SIG-M5 treated with dmso at 0.1 percent for 504 hours (cell line): ENCODE measurements around the gene MTHFD1L.

Source experiments
- DNase-seq: peaks from one replicate; lab custom pipeline; 2025; ENCODE audit not compliant: unreplicated experiment; lab: John Stamatoyannopoulos, UW

The MTHFD1L gene

DNA sequence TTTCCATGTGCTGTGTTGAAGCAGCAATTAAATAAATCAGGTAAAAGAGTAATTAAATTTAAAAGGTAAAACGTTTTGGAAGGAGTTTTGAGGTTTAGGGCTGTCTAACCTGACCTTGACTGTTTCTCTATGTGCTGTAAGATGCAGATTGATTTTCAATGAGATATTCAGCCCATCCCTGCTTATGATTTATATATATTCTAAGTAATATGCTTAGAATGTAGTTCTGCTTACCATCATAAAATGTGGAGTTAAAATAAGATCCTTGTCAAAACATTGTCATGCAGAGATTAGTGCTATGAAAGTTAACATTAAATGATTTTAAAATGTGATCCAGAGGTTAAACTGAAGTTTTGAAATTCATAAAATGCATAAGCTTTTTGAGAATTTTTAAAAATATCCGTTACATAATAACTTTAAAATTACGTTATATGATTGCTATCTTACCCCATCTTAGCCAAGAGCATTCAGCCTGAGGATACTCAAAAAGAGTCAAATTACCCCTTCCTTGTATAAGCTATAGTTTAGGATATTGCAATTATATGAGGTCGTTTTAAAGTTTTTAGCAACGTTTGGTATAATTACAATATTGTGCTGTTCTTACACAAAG, 122.5 kb downstream of the MTHFD1L start:
- no peak for DNase-seq

DNA sequence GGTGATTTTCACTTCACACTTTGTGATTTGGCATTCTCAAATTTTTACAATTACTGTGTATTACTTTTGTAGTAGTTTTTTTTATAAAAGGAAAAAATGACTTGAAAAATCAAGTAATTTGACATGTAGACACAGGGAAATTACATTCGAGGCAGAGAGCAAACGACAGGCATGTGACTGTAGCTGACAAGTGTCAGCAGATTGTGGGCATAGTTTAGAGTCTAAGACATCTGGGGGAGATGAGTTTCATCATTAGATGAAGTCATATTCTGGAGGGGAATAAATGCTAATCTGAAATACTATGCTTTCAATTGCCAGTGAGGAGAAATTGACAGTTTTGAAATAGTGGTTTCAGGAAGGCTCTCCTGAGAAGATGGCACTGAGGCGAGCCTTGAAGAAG, 126.0 kb downstream of the MTHFD1L start:
- DNase-seq, result no peak

DNA sequence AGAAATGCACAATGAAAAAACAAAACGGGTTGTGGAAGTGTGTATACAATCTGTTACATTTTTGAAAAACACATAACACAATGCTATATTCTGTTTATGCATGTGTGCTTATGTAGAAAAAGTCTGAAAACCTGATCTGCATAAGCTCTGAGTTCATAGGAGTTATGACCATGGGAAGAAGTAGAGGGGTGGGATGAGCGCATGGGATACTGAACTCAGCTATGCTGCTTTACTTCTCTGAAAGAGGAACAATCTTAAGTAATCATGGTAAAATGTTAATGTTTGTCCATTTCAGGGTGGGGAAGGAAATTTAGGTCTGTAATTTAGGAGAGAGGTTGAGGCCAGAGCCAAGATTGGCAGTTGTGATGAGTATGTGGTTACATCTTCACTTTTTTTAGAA, 126.8 kb downstream of the MTHFD1L start:
- no peak for DNase-seq

DNA sequence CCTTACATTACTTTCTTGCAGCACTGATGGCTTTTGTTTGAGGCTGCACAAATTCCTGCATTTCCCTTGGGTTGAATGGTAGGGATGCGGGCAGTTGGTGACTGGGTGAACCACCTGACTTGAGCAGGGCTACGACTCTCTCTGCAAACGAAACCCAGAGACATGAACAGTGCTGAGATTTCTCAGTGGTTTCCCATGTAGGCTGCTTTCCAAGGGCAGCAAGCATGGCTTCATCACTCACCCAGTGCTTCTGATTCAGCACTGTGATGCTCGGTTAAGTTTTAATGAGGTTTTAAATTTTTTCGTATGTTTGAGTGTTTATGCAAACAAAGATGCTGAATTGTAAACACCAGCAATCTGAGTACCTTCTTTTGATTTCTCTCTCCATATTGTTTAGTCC, 127.2 kb downstream of the MTHFD1L start:
- DNase-seq, result no peak

DNA sequence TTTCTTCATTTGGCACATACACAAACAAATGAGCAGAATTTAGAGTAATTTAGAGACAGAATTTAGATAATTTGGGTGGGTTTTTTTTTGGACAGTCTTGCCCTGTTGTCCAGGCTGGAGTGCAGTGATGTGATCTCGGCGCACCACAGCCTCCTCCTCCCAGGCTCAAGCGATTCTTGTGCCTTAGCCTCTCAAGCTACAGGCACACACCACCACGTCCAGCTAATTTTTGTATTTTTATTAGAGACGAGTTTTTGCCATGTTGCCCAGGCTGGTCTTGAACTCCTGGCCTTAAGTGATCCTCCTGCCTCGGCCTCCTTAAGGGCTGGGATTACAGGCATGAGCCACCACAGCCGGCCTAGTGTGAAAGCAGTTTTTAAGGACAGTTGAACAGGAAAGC, 127.8 kb downstream of the MTHFD1L start:
- no peak for DNase-seq

DNA sequence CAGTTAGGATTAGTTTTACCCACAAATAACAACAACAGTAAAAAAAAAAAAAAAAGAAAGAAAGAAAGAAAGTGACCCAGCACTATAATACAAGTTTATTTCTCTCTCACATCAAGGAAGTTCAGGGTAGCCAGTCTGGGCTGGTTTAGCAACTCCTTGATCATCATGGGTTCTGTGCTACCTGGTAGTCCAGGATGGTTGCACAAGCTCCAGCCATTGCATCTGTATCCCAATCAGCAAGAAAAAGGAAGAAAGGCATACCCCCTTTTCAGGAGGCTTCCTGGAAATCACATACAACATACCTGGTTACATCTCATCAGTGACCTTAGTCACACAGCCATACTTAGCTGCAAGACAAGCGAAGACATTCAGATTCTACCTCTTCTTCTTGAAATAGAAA, 128.5 kb downstream of the MTHFD1L start:
- DNase-seq, result no peak

DNA sequence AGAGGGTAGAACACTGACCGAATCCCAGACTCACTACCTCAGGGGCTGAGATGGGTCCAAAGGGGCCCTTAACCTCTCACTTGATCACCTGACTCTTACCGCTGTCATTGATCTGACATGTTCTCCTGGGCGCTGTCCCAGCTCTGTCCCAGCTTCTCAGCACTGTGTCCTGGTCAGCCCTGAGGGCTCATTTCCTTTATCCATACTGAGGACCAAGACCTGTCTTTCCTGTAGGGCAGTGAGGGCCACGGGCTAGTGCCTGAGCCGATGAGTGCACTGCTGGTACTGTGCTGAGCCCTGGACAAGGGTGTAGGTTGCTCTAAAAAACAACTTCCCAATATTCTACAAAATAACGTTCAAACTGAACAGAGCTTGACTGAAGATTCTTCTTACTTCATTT, 131.5 kb downstream of the MTHFD1L start:
- DNase-seq, result no peak

DNA sequence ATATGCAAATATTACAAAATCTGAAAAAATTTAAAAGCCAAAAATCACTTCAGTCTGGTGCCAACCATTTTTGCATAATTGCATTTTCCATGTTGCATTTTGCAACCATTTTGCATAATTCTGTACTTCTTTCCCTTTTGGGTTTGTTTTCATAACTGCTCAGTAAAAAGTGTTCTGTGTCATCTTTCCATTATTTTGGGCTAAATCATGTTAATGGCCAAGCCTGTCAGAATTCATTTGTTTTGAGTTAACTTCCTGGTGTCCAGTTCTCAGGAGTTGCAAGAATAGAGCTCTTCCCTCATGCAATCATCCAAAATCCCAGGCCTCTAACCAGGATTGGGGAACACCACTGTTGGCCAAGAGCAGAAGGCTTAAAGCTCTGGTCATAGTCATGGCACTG, 133.6 kb downstream of the MTHFD1L start:
- DNase-seq, result no peak

DNA sequence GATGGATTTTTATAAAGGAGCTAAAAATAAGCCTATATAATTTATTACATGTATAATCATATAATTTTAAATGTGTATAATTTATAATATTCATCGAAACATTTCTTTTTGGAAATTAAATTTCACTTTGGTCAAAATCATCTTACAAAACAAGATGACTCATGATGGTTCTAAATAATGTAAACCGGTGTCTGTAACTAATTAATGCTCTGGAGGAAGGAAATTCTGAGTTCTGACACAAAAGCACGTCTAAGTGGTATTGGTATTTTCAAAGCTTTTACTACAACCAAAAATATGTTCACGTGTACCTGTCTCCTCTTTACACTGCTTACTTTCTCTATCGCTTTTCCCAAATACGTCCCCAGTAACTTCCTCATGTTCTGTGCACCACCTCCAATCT, 134.1 kb downstream of the MTHFD1L start:
- no peak for DNase-seq

DNA sequence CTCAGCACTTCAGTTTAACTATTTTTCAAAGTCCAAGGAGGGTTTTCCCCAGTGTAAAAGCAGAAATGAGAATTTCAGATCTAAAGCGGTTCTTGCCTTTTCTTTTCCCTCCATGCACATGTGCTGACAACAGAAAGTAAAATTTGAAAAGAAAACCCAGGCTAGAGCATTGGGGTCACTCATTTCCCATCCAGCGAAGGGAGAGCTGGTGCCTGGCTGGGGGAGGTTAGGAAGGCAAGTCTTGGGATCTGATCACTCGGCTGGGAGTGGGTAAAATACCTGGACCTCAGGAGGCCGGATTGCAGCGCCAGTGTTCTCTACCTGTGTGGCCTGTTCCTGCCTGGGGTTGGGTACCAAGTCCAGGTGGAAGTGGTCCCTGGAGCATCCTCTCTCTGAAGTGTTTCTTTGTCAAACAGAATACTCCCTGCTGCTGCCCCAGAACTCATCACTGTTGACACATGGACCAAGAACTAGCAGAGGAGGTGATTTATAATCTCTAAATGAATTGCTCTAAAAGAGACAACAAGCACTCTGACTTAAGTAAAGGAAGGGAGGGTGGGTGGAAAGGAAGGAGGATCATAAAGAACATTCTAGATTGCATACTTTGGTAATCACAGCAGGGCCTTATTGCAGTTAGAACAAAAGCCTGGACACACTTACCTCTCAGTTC, 136.0 kb downstream of the MTHFD1L start:
- no peak for DNase-seq

DNA sequence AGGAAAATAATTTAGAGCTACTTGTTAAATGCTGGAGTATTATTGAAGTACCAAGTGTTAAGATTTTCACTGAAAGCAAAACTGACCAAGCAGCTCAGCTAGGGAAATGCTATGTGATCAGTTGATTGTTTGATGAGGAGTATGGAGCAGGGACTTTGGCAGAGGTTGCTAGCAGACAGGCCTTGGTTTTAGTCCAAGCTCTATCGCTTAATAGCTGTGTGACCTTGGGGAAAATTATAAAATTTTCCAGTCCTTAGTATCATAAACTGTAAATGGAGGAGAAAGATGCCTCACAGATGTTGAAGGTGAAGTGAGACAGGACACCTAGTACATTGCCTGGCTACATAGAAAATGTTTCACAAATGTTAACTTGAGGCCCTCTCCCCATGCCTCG, 136.6 kb downstream of the MTHFD1L start:
- DNase-seq, result no peak

DNA sequence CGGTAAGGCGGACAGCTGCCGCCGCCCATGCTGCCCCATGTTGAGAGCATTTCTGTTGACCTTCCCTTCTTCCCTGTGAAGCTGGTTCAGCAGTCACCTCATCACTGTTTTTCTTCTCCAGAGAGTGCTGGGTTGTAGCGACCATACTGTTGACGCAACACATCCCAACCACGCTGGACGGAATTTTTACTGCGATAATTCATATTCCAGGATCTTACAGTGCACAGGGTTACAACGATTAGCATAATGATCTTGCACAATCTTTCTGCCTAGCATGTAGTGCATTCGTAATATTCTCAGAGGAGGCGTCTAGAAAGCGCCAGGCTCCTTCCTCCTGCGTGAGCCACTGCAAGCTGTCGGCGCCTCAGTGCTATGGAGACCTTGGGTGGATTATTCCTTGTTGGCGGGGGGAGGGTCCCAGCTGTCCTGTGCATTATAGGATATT, 137.0 kb downstream of the MTHFD1L start:
- DNase-seq, result no peak

DNA sequence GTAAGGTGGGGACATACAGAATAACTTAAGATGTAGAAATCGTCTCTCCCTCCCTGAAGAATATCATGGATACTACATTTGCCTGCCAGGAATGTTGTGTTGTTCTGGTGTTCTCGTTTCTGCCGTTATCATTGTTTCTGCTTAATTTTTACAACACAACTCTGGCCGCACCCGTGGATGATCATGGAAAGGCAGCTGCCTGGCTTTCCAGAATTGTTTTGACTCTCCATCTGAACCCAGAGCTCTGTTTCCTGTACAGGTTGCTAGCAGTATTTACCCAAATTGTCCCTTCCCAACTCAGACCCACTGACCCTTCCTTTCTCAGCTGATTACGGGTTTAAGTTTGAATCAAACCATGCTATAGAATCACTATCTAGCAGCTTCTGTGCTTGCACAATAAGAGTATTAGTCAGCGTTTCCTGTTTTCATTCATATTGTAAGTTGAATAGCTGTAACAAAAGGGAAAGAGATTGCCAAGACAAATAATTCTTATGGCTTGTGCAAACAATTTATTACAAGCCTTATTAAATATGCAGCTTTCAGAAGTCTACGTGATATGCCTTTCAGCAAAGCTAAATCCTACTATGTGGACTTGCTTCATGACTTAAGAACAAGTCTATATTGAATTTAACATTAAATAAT, 139.0 kb downstream of the MTHFD1L start:
- peak; percentile 75 for DNase-seq

DNA sequence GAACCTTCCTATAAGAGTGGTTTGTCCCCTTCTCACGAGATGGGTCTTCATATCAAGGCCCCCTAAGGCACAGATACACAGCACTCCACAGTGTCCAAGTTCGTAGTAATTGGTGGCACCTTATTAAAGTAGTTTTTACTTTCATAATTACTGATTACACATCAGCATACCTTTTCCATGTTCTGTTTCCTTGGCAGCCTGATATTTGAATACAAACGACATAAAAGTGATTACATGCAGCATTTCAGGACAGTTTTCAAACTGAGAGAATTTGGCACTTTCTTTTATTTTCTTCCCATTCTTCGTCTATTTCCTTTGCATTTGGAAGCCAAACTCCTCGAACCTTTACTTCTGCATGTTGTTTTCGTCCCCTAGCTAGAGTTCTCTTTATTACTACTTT, 139.7 kb downstream of the MTHFD1L start:
- no peak for DNase-seq

DNA sequence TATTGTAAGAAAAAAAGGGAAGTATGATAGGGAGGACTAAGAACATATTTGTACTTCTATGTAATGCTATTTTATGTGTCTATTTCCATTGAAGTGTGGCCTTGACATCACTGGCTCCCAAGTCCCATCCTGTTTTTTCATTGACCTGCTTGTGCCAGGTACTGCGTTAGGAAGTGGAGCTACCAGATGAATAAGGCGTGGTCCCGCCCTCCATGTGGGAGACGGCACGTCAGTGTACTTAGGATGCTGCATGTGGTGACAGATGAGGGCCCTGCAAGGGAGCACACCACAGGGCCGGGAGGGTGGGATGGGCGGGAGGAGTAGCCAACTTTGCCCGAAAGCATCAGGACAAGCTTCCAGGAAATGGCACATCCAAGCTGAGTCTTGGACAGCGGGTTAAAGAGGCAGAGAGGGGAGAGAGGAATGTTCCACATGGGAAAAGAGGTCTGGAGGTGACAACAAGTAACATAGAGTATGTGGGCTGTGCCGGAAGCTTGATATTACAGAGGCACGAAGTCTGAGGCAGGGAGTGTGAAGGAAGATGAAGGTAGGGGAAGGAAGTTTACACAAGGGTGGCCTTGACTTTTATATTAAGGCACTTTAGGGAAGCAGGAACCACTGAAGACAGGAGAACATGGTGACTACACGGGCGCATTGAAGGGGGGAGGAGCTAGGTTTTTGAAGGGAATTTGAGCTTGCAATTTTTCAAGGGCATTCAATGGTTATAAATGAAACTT, 140.6 kb downstream of the MTHFD1L start:
- DNase-seq, result no peak

DNA sequence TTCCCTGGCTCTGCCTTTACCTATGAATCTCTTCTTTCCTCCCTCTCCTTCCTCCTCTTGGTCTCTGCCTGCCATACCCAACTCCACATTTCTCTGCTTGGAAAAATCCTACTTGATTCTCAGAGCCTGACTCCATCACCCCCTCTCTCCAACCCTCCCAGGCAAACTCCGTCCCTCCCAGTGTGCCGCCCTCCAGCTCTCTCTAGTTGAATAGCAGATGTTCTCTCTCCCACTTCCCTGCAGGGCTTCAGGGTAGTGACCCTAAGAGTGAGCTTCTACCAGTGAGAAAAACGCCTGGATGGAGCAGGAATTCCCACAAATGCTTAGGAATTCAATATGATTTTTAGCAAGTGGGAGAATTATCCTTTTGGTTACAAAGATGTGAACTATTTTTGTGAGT, 141.6 kb downstream of the MTHFD1L start:
- DNase-seq, result no peak

DNA sequence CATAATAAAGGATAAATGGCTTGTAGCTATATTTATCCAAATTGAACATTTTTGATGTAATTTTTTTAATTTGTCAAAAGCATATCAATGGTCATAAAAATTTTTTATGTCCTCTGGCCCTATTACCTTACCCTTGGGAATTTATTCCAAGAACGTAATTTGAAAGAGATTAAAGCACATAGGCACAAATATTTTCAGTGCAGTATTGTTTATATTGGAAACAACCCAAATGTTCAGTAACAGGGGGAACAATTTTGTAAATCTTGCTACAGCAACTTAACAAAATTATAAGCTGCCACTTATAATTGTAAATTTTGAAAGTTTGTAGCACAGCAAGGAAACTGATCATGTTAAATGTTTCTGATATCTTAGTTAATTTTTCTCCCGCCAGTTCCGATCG, 142.4 kb downstream of the MTHFD1L start:
- no peak for DNase-seq

DNA sequence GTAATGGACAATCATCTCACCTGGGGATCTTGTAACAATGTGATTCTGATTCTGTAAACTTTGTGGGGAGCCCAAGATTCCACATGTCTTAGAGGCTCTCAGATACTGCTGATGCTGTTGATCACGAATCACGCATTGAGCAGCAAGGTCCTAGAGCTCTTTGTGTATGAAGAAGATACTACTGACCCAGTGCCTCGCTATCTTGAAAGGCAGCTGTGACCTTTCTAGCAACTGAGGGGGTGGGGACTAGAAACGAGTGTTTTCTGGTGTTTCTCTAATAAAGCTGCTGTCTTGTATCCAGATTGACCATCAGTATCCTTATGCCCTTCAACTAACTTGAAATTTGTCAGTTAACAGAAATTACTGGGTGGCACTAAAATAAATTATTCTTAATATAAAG, 142.9 kb downstream of the MTHFD1L start:
- no peak for DNase-seq

DNA sequence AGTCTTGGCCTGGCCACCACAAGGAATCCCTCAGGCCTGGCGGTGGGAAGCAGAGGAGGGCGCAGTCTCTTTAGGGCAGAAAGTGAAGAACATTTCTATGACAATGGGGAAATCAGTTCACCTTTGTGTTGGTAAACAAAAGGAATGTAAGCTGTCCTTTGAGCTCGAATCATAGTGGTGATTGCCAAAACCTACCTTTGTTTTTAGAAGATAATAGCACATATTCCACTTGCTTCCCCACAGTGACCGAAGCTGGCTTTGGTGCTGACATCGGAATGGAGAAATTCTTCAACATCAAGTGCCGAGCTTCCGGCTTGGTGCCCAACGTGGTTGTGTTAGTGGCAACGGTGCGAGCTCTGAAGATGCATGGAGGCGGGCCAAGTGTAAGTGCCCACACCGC, 144.1 kb downstream of the MTHFD1L start:
- no peak for DNase-seq

DNA sequence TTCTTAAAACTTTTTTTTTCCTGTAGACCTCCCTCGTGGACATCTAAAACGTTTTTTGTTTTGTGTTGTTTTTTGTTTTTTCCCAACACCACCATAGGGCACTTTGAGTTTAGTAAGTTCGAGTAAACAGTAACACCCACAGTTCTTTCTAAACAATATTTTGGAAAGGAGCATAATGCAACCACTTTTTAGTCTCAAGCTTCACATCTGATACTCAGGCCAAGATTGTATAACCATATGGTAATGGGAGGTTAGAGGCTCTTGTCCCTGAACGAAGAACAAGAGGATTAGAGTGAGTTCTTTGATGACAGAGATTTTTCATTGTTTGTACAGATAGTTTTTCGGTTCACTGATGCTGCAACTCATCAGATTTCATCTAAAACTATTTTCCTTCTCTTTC, 144.6 kb downstream of the MTHFD1L start:
- no peak for DNase-seq

DNA sequence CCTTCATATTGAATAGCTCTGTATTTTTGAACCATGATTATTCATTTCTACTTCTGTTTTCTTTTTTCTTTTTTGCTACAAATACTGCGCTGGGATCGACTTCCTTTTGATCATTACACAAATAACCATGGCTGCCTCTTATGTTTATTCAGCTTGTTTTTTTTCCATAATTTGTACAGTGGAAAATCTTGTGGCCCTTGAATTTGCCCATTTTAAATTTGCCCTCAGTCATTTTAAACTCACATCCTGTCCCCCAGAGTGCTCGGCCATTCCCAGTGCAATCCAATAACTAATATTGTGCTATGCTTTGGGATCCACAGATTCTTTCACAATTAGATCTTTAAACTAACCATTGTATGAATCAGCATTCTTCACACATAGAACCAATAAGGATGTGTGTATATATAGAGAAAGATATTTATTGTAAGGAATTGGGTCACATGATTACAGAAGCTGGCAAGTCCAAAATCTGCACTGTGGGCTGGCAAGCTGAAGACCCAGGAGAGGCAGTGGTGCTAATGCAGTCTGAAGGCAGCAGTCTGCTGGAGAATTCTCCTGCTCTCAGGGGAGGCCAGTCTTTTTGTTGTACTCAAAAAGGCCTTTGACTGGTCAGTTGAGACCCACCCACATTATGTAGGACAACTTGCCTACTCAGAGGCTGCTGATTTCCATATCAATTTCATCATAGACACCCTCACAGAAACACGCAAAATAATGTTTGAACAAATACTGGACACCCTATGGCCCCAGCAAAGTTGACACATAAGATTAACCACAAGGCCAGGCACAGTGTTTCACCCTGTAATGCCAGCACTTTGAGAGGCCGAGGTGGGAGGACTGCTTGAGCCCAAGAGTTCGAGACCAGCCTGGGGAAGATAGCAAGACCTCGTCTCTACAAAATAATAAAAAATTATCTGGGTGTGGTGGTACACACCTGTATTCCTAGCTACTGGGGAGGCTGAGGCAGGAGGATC, 147.1 kb downstream of the MTHFD1L start:
- DNase-seq, result no peak
